GM12873 (cell line): ENCODE data around the gene CLCN1.

Source experiments
- TF ChIP-seq, protein P1 (sequence below): IDR thresholded peaks from 2 replicates; pipeline ENCODE4 v1.5.1; 2012; ENCODE audit warnings: low read depth, mild to moderate bottlenecking, moderate library complexity, low read length, control low read depth; ENCODE audit not compliant: insufficient read depth; ENCODE audit errors: missing control alignments

Gene CLCN1

DNA sequence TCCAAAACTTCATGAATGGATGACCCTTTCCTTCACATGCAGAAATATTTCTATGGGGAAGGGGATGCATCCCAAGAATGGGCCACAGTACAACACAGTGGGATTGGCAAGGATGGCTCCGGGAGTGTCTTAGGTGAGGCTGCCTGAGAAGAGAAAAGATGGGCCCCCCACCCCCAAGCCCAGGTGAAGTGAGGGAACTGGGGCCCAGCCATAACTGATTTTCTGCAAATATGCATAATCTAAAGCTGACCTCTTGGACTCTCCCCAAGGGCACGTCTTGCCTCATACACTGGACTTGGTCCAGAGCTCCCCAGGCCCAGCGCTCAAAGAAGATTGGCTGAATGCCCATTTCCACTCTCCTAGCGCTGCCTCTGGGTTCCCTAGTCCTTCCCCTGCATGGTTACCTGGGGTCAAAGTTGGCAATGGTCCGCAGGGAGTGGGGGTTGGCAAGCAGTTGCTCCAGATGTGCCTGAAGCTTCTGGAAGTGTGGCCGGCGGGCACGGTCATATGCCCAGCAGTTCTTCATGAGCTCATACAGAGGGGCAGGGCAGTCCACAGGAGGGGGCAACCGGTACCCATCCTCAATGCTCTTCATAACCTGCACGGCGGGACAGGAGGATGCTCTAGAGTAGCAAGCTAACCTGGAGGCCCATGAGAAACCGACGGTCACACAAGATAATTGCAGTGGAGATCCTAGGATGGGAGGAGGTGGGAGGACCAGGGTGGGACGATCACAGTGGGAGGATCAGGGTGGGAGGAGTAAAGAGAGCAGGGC is 77.5 kb downstream of the CLCN1 start:
- TF ChIP-seq, protein P1, sequence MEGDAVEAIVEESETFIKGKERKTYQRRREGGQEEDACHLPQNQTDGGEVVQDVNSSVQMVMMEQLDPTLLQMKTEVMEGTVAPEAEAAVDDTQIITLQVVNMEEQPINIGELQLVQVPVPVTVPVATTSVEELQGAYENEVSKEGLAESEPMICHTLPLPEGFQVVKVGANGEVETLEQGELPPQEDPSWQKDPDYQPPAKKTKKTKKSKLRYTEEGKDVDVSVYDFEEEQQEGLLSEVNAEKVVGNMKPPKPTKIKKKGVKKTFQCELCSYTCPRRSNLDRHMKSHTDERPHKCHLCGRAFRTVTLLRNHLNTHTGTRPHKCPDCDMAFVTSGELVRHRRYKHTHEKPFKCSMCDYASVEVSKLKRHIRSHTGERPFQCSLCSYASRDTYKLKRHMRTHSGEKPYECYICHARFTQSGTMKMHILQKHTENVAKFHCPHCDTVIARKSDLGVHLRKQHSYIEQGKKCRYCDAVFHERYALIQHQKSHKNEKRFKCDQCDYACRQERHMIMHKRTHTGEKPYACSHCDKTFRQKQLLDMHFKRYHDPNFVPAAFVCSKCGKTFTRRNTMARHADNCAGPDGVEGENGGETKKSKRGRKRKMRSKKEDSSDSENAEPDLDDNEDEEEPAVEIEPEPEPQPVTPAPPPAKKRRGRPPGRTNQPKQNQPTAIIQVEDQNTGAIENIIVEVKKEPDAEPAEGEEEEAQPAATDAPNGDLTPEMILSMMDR = no peak

DNA sequence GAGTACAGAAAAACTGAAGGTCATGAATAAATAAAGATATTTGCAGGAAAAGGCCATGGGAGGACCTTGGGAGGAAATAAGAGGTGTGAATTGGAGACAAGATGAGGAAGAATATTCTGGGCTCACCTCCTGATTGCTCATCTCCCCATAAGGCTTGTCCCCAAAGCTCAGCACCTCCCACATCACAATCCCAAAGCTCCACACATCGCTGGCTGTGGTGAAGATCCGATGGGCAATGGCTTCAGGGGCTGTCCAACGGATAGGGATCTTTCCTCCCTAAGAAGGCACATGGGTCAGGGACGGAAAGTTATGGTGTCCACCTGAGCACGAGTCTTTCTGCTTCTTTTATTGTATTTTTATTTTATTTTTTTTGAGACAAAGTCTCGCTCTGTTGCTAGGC is 78.2 kb downstream of the CLCN1 start:
- TF ChIP-seq, protein P1 = no peak

DNA sequence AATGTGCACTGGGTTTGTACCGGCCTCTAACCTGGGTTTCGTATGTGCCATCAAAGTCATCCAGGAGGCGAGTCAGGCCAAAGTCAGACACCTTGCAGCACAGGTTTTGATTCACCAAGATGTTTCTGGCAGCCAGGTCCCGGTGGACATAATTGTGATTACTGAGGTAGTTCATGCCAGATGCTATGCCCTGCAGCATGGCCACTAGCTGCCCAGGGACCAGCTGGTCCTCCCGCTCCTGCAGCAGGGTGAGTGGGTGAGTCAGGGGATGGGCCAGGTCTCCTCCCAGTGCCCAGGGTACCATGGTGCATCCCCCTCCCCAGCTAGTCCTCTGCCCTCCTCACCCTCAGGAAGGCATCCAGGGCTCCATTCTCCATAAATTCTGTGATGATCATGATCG is 78.9 kb downstream of the CLCN1 start:
- TF ChIP-seq, protein P1 = no peak

DNA sequence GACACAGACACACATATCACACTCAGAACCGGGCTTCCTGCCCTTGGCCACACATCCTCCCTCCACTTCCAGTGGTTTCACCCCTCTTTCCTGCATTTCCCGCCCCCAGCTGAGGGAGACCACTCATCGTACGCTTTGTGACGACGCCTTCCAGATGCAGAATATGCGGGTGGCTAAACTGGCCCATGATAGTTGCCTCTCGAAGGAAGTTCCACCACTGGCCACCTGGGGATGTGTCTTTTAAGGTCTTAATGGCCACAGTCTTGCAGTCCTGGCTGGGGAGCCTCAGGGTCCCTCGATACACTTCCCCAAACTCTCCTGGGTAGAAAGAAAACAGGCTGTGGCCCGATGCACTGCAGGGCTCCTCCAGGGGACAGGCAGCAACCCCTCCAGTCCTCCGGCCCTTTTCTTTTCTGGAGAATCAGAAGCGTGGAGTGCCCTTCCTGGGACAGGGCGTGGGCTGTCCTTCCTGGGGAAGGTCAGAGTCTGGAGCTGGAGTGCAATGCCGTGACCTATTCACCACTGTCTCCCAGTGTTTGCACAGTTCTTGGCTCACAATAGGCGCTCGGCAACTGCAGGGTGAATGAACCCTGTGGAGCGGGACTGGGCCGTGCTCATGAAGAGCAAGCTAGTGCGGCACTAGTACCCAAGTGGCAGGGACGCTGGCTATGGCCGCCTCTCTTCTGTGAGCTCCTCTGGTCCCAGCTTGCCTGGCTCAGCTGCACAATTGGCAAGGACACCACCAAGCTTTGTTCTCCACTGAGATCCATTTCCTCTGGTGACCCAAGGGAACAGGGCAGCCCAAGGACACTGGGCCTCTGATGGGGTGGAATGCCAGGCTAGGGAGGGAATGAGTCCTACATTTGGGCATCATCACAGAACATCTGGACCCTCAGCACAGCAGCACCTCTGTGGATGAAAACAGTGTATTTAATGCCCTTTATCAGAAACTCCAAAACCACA is 79.6 kb downstream of the CLCN1 start:
- TF ChIP-seq, protein P1 = peak; percentile 32

DNA sequence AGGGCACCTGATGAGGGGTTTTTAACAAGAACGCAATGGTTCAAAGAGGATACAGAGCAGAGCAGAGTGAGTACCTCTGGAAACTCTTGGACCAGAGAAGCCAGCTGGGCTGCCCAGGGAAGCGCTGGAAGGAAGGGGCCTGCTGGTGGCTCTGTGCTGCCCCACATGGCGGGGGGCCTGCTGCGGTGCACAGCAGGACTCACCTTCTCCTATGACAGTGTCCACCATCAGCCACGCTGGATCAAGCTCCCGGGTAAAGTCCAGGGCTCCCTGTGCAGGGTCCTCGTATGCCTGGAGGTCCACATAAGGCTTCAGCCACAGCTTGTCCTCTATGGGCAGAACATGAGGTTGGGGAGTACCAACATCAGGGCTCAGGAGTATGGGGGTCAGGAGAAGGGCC is 80.3 kb downstream of the CLCN1 start:
- TF ChIP-seq, protein P1 = no peak

DNA sequence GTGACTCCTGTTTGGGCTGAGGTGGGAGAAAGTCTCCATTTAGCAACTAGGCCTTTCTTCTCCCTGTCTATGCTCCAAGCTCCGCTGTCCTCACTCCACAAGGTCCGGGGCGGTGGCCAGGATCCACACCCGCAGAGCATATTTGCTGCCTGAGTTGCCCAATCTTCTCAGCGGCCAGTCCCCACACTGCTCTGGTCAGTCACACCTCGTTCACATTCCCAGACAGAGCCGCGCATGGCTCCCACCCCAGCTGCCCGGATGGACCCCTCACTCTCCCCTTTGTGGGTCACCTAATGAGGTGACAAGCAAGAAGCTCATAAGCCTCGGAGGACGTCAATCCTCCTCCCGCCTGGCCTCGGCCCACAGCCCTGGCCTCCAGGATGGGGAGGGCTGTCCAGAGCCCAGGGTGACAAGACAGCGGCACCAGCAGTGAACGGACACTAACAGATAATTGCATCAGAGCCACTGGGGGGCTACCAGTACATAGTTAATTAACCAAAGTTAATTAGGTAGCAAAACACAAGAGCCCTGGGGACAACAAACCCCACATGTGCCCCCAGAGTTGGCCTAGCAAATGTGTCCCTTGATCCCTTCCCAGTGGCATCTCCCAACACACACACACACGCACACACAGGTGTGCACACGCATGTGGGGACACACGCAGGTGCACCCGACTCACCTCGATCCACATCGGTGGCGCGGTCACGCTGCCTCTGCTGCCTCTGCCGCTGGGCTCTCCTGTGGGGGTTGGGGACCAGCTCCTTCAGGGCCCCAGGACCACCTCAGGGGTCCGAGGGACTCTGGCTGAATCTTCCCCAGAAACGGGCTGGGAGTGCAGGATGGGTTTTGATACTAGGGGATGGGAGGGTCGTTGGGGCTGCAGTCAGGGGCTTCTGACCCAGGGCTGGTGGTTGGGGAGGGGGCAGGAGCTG is 81.0 kb downstream of the CLCN1 start:
- TF ChIP-seq, protein P1 = no peak
